Effector CD8-positive, alpha-beta T cell (primary cell): ENCODE data around the gene KIF1B.
"Not testable (repeated sequence)": the region's sequence is repeated elsewhere in the genome, so short reads cannot be mapped to it uniquely, and the experiment has no call there.

Experiments
- DNase-seq: peaks from one replicate; lab custom pipeline; 2025; lab: John Stamatoyannopoulos, UW

KIF1B gene

DNA sequence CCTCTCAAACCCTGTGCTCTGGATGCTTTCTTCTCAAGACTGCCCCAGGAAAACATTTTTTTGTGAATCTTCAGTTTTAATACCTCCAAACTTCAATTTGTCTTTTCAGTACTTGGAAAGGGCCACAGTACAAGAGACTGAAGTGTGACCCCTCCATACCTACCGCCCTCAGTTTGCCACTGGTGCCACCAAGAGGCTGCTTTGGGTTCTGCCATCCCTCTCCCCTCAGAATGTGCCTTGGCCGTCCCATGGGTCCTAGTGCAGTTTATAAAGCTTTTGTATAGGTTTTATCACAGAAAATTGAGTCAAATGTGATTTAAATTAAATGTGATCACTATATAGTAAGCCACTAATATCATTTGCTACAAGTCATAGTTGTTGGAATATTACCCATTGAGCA is 127.7 kb downstream of the KIF1B start:
- no peak for DNase-seq

DNA sequence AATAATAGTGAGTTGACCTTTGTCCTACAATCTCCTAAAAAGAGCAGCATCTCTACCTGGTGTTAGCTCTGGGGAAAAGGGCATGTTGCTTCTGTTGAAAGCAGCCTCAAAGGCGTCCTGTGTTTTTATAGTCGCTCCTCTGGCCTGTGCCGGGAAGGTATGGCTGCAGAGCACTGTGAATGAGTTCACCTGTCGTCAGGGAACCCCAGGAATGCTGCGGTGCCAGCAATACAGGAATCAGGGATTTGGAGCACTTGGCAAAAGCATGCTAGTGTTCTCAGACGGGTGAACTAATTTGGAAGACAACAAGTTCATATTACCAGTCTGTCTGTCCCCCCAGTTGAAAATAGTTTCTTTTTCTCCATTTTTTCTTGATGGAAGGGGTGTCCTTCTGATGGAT is 128.2 kb downstream of the KIF1B start:
- no peak for DNase-seq

DNA sequence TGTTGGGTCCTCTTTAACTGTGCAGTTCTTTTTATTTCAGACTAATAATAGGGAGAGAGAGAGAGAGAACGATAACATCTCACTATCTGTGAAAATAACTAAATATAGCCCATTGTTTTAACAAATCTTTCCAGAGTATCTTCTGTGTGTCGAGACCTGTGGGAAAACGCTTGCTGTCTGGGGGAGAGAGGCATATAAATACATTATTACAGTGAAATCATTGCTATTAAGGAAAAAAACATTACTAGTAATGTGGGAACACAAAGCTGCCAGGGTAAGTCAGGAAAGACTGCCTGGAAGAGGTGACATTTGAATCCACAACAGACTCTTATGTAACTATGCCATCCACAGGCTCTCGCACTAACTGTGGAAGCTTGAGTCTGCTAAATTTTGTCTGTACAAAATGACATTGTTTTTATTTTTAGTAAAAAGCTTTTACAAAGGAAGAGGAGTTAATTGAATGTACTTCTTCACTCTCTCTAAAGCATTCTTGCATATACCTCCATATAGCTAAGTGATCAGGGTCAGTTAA is 128.7 kb downstream of the KIF1B start:
- DNase-seq = no peak

DNA sequence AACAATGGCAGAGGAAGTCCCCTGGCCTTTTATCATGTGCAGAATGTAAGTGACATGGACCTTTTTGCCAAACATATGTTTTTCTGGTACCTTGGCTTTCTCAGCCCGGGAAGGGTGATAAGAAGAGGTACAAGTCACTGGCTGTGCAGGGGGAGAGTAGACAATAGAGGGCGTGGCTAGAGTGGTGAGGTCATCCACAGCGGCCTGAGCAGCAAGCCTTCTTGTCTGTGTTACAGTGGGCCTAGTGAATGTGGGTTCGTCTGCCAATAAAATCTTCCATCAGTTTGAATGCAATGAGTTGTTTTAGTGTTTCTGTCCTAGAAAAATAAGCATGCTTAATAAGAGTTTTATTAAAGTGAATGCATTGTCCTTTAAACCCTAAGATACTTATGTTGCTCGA is 129.4 kb downstream of the KIF1B start:
- DNase-seq = no peak

DNA sequence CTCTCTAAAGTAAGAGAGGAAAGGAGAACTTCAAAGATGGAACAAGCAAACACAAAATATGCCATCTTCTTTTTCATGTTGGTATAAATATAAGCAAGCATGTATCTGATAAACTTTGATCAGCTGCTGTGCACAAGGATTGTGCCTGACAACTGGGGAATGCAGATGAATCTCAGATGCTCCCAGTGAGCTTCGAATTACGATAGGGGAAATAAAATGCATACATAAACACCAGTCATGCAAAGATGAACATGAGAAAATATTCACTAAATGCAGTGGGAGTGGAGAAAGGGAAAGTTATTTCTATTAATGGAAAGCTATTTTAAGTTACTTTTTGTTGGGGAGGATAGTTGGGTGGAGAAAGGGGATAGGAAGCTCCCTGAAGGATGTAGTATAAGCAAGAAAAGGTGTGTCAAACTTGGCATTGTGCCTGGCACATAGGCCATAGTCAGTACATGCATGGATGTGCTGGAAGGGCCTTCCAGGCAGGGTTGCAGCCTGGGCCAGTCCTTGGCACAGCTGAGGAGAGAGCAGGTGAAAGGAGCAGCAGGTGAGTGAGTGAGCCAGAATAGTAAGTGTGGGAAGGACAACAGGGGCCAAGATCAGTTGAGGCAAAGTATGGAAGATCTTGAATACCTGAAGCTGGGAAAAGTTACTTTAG is 130.7 kb downstream of the KIF1B start:
- no peak for DNase-seq

DNA sequence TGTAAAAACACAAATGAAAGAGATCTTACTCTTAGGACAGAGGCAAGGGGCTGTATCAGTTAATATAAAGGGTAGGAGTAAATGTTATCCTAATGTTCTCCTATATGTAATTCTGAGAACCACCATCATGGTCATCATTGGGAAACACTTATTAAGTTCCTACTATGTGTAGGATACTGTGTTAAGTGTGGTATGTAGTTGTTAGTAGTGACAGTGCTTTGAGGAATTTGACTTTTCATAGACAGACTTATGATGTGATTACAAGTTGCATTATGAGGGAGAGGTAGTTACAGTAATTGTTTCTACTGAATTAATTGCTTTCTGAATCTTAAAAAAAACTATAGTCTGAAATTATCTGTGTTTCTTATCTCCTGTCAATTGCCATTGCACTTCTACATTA is 136.7 kb downstream of the KIF1B start:
- no peak for DNase-seq

DNA sequence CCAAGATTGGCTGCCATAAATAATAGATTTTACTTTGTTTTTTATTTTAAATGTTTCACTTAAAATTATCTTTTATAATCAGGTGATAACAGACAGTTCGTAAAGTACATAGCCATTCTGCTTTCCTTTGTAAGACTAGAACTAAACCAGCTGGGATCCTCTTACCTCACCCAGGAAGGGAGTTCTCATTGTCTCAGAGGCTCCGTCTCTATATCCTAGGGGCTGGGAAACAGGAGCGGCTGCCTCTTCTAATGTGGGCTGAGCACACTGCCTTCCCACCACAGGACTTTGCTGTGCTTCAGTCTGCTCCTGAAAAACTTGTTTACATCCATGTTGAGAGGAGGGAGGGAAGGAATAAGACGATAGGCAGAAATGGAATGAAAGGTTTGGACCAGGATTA is 142.9 kb downstream of the KIF1B start:
- no peak for DNase-seq

DNA sequence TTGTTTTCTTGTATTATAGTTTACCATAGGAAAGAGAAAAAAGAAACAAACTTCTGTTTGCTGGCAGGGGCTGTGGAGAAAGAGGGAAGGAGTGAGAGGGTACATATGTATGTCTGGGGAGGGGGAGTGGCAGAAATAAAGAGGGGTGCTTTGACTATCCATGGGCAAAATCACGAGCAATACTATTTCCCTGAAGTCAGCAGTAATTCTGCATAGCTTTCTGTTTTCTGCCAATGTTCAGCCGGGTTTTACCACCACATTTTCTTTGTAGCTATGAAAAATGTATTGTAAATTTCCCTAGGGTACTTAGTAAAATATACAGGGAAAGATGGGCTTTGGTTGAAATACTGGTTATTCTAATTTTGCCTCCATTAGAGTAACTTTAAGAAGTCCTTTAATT is 143.3 kb downstream of the KIF1B start:
- DNase-seq = no peak

DNA sequence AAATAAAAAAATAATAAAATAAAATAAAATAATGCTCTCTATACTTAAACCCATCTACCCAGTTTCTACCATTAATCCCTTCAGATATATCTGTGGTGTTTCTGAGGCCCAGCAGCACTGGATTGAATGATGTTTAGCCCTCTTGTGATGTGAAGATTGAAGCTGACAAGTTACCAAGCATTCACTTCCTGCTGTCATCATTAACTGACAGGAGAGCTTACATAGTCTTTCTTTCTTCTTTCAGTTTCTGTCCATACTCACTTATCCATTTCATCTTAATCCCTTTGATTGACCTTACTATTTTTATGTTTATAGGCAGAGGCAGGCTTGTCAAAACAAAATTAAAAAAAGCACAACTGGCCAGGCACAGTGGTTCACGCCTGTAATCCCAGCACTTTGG is 149.7 kb downstream of the KIF1B start:
- no peak for DNase-seq

DNA sequence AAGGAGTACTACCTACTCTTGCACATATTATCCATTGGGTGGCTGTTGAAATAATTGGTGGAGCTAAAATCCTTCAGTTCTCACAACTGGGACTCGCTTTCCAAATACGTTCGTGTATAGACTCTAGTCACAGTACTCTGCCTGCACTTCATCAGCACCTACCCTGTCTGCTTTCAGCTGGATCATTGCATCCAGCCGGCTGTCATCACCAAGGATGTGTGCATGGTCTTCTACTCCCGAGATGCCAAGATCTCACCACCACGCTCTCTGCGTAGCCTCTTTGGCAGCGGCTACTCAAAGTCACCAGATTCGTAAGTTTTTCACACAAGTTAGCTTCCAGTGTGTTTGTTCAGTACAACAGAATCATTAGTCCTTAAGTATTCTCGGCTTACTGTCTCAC is 151.1 kb downstream of the KIF1B start:
- no peak for DNase-seq

DNA sequence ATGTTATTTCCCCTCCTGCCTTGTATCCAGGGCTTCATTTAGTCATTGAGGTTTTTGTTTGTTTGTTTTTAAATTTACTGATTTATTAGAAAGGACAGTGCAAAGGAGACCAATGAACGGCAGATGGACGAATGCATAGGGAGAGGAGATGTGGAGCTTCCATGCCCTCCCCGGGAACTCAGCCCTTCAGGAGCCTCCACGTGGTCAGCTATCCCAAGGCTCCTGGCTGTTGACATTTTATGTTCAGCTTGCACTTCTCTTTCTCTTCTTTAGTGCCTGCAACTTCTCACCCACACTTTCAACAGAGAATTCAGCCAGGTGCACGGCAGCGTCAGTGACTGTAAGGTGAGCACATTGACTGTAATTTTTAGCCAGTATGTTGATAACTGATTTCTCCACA is 157.8 kb downstream of the KIF1B start:
- no peak for DNase-seq

DNA sequence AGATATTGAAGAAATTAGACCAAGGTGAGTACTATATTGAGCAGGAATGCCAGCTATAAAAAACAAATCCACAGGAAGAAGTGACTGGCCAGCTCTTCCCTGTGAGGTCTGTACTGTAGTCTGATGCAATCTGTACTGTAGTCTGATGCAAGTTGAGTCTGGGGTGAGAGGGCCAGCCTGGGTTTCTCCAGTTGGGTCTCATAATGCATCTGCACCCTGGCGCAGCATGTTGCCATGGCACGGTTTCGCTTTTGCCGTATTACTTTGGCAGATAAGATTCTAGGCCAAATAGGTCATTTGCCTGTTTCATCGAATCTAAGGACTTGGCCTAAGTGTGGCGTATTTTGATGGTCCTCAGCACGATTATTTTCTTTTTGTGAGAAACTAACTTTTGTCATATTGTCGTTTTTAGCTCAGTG is 164.1 kb downstream of the KIF1B start:
- DNase-seq = no peak

DNA sequence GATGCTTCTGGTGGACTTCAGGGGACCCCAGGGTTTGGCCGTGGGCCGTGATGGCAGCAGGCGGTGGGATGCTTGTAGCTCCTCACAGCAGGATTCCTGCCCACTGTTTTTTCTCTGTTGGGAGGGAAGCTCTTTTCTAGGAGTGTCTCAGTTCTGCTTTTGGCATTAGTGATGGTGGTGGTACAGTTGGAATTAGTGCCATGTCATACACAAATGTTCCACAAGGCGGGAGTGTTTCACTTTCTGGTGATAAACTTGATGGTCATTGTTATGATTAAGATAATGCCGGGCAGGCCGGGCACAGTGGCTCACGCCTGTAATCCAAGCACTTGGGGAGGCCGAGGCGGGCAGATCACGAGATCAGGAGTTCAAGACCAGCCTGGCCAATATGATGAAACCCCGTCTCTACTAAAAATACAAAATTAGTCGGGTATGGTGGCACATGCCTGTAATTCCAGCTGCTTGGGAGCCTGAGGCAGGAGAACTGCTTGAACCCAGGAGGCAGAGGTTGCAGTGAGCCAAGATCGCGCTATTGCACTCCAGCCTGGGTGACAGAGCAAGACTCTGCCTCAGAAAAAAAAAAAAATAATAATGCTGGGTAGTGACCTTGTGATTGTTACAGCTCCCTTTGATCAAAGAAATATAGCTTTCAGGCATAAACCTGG is 167.1 kb downstream of the KIF1B start:
- not testable (repeated sequence) for DNase-seq

DNA sequence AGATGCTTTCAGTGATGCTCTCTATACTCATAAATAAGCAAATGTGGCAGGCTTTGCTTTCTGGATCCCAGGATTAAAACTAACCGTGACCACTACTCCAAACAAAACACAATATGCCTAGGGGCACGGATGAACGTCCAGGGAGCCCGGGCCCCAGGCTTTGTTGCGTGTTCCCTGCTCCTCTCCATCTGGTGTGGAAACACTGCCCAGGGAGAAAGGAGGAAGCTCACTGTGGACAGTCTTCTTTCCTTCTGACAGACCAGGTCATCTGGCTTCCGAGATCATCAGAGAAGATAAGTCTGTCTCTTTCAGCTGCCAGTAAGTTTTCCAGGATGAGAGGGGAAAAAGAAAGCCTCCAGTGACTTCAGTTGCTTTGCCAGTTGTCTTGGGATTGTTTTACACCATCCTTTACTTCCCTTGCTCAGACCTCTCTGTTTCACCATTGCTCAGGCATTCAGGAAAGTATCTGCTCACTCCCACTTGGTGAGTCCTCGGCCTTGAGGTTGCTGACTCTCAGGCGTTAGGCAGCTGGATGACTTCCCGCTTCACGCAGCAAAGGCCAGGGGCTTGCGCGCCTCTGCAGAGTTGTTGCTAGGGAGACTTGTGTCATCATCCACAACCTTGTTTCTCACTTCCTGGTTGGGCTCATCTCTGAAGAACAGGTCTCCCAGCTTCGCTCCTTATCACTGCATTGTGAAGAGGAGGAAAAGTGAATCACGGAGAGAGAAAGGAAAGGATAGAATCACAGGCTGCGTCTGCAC is 167.9 kb downstream of the KIF1B start:
- no peak for DNase-seq

DNA sequence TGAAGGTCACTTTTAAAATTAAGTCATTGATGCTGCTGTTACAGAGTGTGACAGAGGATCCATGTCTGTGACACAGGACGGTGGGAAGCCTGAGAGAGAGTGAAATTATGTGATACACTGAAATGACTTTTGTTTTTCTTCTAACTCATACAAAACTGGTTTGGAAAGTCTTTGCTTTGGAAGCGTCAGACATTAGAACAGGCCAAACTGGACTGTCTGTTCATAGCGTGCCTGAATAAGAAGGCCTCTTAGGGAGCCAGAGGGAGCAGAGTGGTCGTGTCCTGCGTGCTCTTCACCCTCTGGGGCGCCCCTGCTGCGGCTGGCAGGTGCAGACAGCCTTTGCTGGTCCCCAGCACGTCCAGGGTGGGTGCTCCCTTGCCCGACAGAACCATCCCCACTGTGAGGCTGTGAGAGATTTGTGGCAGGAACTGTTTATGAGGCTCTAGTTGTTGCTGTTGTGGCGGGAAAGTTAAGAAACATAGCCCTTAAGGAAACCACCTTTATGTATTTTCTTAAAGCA is 168.8 kb downstream of the KIF1B start:
- no peak for DNase-seq

DNA sequence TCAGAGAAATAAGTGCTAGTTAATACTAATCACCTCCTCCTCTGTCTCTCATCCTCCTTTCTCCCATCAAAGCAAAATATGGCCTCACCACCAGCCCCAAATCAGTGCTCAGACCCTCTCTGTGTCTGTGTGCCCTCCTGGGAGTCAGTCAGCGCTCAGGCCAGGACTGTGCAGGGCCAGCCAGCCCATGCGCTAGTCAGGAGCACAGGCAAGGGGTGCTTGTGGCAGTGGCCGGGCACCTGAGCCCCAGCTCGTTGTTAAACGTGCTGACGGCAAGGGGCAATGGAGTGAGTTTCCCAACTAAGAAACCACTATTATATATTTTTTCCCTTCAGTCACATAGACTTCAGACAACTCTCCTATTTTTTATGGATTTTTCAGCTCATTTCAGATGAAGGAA is 169.3 kb downstream of the KIF1B start:
- DNase-seq = no peak

DNA sequence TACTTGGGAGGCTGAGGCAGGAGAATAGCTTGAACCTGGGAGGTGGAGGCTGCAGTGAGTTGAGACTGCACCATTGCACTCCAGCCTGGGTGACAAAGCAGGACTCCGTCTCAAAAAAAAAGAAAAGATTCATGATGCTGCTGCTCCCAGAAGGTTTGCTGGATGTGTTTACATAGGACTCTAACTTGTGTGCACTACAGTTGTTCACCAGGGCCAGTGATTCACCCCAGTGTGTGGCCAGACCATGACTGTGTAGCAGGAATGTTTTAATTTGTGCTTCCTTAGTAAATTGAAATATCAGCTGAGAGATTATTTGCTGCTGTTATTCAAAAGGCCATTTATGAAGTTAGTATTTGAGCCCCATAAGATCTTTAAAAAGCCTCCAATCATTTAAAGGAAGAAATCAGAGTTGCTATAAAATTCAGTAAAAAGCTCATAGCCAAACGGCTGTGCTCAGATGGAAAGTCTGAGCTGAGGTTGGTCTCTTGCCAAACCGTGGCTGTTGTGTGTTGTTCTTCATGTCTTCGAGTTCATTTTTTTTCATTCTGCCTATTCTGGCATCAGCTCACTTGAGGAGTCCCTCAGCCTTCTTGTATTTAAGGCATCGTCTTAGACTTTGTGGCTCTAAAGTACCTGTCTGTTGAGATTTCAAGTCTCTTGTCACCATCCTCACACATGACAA is 170.4 kb downstream of the KIF1B start:
- no peak for DNase-seq

DNA sequence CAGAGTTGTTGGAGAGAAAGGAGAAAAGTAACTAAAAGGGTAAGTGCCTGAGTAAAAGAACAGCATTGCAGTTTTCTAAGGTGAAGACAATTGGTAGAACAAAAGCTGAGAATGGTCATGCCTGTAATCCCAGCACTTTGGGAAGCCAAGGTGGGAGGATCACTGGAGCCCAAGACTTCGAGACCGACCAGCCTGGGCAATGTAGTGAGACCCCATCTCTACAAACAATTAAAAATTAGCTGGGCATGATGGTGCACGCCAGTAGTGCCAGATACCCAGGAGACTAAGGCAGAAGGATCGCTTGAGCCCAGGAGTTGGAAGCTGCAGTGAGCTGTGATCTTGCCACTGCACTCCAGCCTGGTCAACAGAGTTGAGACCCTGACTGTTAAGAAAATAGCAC is 173.3 kb downstream of the KIF1B start:
- no peak for DNase-seq

DNA sequence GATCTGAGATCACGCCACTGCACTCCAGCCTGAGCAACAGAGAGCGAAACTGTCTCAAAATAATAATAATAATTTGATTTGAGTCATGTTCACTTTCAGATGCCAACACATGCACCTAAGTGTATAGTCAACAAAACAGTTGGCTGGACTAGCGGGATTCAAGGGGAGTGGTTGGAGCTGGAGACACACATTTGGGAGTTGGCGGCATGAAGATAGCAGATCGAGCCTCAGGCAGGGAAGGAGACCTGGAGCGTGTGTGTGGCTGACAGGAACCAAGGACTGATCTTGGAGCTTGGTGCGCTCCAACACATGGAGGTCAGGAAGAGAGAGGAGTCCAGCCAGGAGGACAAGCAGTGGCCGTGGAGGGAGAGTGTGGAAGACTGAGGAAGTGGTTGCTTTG is 173.8 kb downstream of the KIF1B start:
- no peak for DNase-seq

DNA sequence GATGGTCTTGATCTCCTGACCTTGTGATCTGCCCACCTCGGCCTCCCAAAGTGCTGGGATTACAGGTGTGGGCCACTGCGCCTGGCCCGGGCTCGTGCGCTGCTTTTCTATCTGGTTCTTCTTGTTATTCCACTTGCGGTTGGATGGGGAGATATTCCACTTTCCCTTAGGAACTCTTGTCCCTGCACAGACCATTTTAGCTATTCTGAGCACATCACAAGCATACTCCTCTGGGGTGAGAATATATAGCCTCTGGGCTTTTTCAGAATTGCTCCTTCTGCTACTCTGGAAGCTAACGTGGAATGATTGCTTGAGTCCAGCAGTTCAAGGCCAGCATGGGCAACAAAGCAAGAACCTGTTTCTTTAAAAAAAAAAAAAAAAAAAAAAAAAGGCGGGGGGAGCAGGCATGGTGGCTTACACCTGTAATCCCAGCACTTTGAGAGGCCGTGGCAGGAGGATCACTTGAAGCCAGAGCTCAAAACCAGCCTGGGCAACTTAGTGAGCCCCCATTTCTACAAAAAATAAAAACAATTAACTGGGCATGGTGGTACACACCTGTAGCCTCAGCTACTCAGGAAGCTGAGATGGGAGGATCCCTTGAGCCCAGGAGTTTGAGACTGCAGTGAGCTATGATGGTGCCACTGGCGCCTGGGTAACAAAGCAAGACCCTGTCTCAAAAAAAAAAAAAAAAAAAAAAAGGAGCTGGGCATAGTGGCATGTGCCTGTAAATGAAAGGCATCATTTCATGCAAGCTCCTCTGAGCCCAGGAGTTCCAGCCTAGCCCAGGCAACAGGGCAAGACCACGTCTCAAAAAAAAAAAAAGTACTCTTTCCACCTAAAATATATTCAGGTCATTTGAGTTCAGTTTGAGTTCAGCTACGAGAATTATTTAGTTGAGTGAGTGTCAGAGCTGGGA is 176.6 kb downstream of the KIF1B start:
- no peak for DNase-seq
